Loucy (cell line): ENCODE measurements around the gene GPRC5A.
"Not testable (repeated sequence)": the region's sequence is repeated elsewhere in the genome, so short reads cannot be mapped to it uniquely, and the experiment has no call there.

Source experiments
- H2AFZ ChIP-seq: fragments of 200-600 bp; sonication (generic); 2 replicates; pipeline ENCODE4 v1.6.0; 2016; ENCODE audit warnings: antibody characterized with exemption, mild to moderate bottlenecking, low read length, moderate library complexity
- H3F3A ChIP-seq: fragments of 200-600 bp; 2 replicates; pipeline ENCODE4 v1.6.0; 2016; ENCODE audit warnings: antibody characterized with exemption, low read depth, mild to moderate bottlenecking
- H3K27me3 ChIP-seq: fragments of 200-600 bp; sonication (generic); 2 replicates; pipeline ENCODE4 v1.6.1; 2014; ENCODE audit warnings: low read length, mild to moderate bottlenecking; ENCODE audit not compliant: insufficient read depth, poor library complexity, severe bottlenecking
- H3K36me3 ChIP-seq: fragments of 200-600 bp; sonication (generic); 2 replicates; pipeline ENCODE4 v1.6.1; 2016; ENCODE audit warnings: low read length; ENCODE audit not compliant: insufficient read depth
- H3K4me1 ChIP-seq: fragments of 200-600 bp; sonication (generic); 2 replicates; pipeline ENCODE4 v1.5.1; 2014; ENCODE audit warnings: low read length, mild to moderate bottlenecking; ENCODE audit not compliant: insufficient read depth, poor library complexity, severe bottlenecking
- H3K4me2 ChIP-seq: fragments of 200-600 bp; sonication (generic); 2 replicates; pipeline ENCODE4 v1.6.0; 2014; ENCODE audit warnings: antibody characterized with exemption, low read length, low read depth, mild to moderate bottlenecking; ENCODE audit not compliant: poor library complexity, severe bottlenecking
- H3K4me3 ChIP-seq: fragments of 200-600 bp; sonication (generic); 2 replicates; pipeline ENCODE4 v1.5.1; 2014; ENCODE audit warnings: low read length, mild to moderate bottlenecking, mixed read lengths; ENCODE audit not compliant: poor library complexity, severe bottlenecking
- H3K79me2 ChIP-seq: fragments of 200-600 bp; sonication (generic); 2 replicates; pipeline ENCODE4 v1.6.1; 2014; ENCODE audit warnings: low read length; ENCODE audit not compliant: insufficient read depth
- H3K9ac ChIP-seq: fragments of 200-600 bp; sonication (generic); 2 replicates; pipeline ENCODE4 v1.6.0; 2014; ENCODE audit warnings: mild to moderate bottlenecking, low read depth, low read length, moderate library complexity; ENCODE audit not compliant: poor library complexity, severe bottlenecking
- H3K9me2 ChIP-seq: fragments of 200-600 bp; sonication (generic); replicated peaks from 2 replicates; pipeline ENCODE4 v1.6.1; 2016; ENCODE audit warnings: low read depth, low read length, mixed read lengths
- H3K9me3 ChIP-seq: fragments of 200-600 bp; sonication (generic); 2 replicates; pipeline ENCODE4 v1.6.1; 2014; ENCODE audit warnings: mild to moderate bottlenecking, antibody characterized with exemption, low read length, low read depth; ENCODE audit not compliant: insufficient read depth
- H4K20me1 ChIP-seq: fragments of 200-600 bp; sonication (generic); 2 replicates; pipeline ENCODE4 v1.6.0; 2014; ENCODE audit warnings: antibody characterized with exemption, low read length, mild to moderate bottlenecking; ENCODE audit not compliant: insufficient read depth, poor library complexity, severe bottlenecking
- CTCF ChIP-seq: fragments of 200-600 bp; sonication (generic); conservative IDR thresholded peaks from 2 replicates; pipeline ENCODE4 v1.5.1; 2014; ENCODE audit warnings: mild to moderate bottlenecking, antibody characterized with exemption, low read length
- EZH2phosphoT487 ChIP-seq: fragments of 200-600 bp; IDR thresholded peaks from 2 replicates; pipeline ENCODE4 v1.6.1; 2018; ENCODE audit warnings: antibody characterized with exemption, mild to moderate bottlenecking, moderate library complexity, borderline replicate concordance

The GPRC5A gene

GRCh38 chr12:12872139-12872933 lies 19.0 kb upstream of the GPRC5A start:
- no peak overlapping the region for H3K4me3 ChIP-seq
- no peaks in the 10 kb centered on the region for H4K20me1 ChIP-seq
- TF ChIP-seq EZH2phosphoT487 (no peak), CTCF (no peak)
- H3K79me2 ChIP-seq: no peaks in the 10 kb centered on the region
- H3K9ac ChIP-seq: no peak overlapping the region
- H3K4me2 ChIP-seq: no peak overlapping the region
- no peaks in the 10 kb centered on the region for H3K9me2 ChIP-seq
- no peak overlapping the region for H2AFZ ChIP-seq
- H3K36me3 ChIP-seq: no peaks in the 10 kb centered on the region
- no peaks in the 10 kb centered on the region for H3K27me3 ChIP-seq
- no peaks in the 10 kb centered on the region for H3K9me3 ChIP-seq
- no peaks in the 10 kb centered on the region for H3F3A ChIP-seq
- no peaks in the 10 kb centered on the region for H3K4me1 ChIP-seq

- H2AFZ ChIP-seq: no peak overlapping the region
- H4K20me1 ChIP-seq: no peaks in the 10 kb centered on the region
- H3K36me3 ChIP-seq: no peaks in the 10 kb centered on the region
- H3K27me3 ChIP-seq: no peaks in the 10 kb centered on the region
- H3K4me2 ChIP-seq: no peak overlapping the region
- H3K4me3 ChIP-seq: no peak overlapping the region
- H3K9me2 ChIP-seq: no peaks in the 10 kb centered on the region
- TF ChIP-seq CTCF (no peak), EZH2phosphoT487 (no peak)
- H3K79me2 ChIP-seq: no peaks in the 10 kb centered on the region
- H3K4me1 ChIP-seq: no peaks in the 10 kb centered on the region
- H3F3A ChIP-seq: no peaks in the 10 kb centered on the region
- H3K9ac ChIP-seq: no peak overlapping the region
- H3K9me3 ChIP-seq: no peaks in the 10 kb centered on the region
Observed at GRCh38 chr12:12872934-12873275, 18.5 kb upstream of the GPRC5A start.

- H3K4me1 ChIP-seq: no peaks in the 10 kb centered on the region
- H3K9me2 ChIP-seq: no peaks in the 10 kb centered on the region
- H3K36me3 ChIP-seq: no peaks in the 10 kb centered on the region
- no peaks in the 10 kb centered on the region for H3F3A ChIP-seq
- no peaks in the 10 kb centered on the region for H4K20me1 ChIP-seq
- no peaks in the 10 kb centered on the region for H3K79me2 ChIP-seq
- H3K9ac ChIP-seq: no peak overlapping the region
- no peaks in the 10 kb centered on the region for H3K9me3 ChIP-seq
- H2AFZ ChIP-seq: peak overlapping the region; percentile 62; the same call in 1 of the 2 replicates
- TF ChIP-seq EZH2phosphoT487: no peak
- TF ChIP-seq CTCF: no peak
- no peak overlapping the region for H3K4me3 ChIP-seq
- H3K27me3 ChIP-seq: no peaks in the 10 kb centered on the region
- H3K4me2 ChIP-seq: no peak overlapping the region
Observed at GRCh38 chr12:12874029-12874428, 17.3 kb upstream of the GPRC5A start.

- H3K79me2 ChIP-seq, H3K9me3 ChIP-seq, H3K9ac ChIP-seq, H3K36me3 ChIP-seq, H3K4me1 ChIP-seq, H3K9me2 ChIP-seq, H4K20me1 ChIP-seq, H3K4me2 ChIP-seq, H3K4me3 ChIP-seq, H3K27me3 ChIP-seq, H3F3A ChIP-seq, H2AFZ ChIP-seq: not testable (repeated sequence)
Observed at GRCh38 chr12:12875301-12875700, 16.1 kb upstream of the GPRC5A start.
